GM21619 (cell line): ENCODE results near the gene CYP3A7.
"Not testable (repeated sequence)": the region's sequence is repeated elsewhere in the genome, so short reads cannot be mapped to it uniquely, and the experiment has no call there.

Experiments used
- ATAC-seq: cut with Tn5 transposase; IDR thresholded peaks from one replicate; pipeline ENCODE4 v1.9.1; 2021; ENCODE audit not compliant: unreplicated experiment

CYP3A7 gene

GRCh38 chr7:99709838-99710578 lies 25.0 kb downstream of the CYP3A7 start:
- ATAC-seq: no peak

GRCh38 chr7:99709260-99709659 lies 25.7 kb downstream of the CYP3A7 start:
- no peak for ATAC-seq

DNA sequence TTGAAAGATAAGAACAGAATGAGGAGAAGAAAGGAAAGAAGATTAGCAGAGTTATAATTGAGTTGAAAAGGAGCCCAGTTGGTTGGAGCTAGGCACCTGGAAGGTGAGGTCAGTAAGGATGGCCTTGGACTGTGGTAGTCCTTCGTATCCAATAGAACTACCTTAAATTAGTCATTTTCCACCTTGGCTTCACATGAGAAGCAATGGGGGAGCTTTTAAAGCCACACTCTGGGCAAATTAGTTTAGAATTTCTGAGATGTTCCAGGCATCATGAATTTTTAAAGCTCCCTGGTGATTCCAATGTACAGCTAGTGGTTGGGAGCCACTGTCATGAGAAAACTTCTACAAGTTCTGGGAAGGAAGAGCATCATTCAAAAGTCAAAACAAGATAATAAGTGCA lies 27.9 kb downstream of the CYP3A7 start:
- no peak for ATAC-seq

DNA sequence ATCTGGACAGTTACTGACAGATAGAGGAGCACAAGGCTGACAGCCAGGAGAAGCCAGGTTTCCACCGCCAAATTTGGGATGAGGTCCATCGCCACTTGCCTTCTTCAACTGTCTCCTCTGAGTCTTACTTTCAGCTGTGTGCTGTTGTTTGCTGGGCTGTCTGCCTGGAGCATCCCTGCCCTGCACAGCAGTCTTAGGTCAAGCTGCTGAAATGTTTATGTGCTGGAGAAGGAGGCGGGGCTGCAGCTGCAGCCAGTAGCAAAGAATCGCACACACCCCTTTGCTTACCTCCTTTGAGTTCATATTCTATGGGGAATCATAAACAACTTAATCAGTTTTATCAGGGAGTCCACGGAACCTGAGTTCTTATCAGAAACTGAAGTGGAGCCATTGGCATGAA lies 35.0 kb downstream of the CYP3A7 start:
- no peak for ATAC-seq

GRCh38 chr7:99698867-99699730 lies 35.9 kb downstream of the CYP3A7 start:
- ATAC-seq: not testable (repeated sequence)

DNA sequence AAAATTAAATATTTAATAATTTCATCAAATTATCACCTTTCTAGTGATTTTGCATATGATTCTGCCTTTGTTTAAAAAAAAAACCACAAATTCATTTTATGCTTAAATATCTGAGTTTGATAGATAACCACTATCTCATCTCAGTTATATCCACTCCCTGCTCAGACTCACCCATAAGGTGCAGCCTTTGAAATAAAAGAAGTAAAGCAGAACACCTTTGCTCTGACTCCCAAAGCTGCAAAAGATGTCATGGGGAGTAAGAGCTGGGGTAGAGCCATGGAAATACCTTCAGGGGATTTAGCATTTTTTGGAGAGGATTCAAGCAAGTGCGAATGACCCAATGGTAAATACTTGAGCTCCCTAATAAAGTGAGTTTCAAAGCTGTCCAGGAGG lies 40.1 kb downstream of the CYP3A7 start:
- no peak for ATAC-seq

DNA sequence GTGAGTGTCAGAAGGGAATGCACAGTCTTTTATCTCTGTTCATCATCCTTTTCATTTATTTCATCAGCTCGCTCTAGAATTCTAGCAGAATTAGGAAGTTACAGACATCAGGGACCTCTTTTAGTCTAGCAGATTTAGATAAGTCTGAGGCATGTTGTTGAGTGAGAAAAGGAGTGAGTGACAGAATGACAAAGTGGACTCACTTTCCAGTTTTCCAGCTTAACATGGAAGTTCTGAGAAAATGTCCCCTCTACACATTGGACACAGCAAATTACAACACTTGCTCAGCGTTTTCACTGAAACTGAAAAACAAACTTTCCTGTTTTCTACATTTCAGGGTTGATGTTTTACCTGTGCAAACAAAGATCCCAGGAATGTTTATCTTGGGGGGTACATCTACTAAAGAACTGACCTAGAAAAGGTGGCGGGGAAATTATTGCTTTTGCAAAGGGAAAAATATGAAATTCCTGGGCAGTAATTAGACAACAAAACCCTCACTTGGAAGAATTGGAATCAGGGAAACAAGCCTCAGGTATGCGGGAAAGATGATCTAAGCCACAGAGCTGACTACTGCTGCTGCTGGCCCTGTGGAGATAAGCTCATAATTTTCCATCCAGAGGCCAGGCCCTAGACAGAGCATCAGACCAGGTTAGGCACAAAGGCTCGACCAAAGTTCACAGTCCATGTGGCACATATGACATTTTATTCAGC lies 40.6 kb downstream of the CYP3A7 start:
- no peak for ATAC-seq

GRCh38 chr7:99693427-99694200 lies 41.4 kb downstream of the CYP3A7 start:
- no peak for ATAC-seq

DNA sequence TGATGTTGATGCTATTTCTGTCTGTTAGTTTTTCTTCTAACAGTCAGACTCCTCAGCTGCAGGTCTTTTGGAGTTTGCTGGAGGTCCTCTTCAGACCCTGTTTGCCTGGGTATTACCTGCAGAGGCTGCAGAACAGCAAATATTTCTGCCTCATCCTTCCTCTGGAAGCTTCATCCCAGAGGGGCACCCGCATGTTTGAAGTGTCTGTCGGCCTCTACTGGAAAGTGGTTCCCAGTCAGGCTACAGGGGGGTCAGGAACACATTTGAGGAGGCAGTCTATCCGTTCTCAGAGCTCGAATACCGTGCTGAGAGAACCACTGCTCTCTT lies 41.9 kb downstream of the CYP3A7 start:
- no peak for ATAC-seq

DNA sequence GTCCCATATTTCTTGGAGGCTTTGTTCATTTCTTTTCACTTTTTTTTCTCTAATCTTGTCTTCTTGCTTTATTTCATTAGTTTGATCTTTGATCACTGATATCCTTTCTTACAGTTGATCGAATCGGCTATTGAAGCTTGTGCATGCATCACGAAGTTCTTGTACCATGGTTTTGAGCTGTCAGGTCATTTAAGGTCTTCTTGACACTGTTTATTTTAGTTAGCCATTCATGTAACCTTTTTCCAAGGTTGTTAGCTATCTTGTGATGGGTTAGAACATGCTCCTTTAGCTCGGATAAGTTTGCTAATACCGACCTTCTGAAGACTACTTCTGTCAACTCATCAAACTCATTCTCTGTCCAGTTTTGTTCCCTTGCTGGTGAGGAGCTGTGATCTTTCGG lies 42.4 kb downstream of the CYP3A7 start:
- not testable (repeated sequence) for ATAC-seq

DNA sequence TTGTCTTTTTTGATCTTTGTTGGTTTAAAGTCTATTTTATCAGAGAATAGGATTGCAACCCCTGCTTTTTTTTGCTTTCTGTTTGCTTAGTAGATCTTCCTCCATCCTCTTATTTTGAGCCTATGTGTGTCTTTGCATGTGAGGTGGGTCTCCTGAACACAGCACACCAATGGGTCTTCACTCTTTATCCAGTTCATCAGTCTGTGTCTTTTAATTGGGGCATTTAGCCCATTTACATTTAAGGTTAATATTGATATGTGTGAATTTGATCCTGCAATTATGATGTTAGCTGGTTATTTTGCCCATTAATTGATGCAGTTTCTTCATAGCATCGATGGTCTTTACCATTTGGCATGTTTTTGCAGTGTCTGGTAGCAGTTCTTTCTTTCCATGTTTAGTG lies 43.3 kb downstream of the CYP3A7 start:
- not testable (repeated sequence) for ATAC-seq

DNA sequence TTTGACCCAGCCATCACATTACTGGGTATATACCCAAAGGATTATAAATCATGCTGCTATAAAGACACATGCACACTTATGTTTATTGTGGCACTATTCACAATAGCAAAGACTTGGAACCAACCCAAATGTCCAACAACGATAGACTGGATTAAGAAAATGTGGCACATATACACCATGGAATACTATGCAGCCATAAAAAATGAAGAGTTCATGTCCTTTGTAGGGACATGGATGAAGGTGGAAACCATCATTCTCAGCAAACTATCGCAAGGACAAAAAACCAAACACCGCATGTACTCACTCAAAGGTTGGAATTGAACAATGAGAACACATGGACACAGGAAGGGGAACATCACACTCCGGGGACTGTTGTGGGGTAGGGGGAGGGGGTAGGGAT lies 44.1 kb downstream of the CYP3A7 start:
- ATAC-seq: not testable (repeated sequence)

DNA sequence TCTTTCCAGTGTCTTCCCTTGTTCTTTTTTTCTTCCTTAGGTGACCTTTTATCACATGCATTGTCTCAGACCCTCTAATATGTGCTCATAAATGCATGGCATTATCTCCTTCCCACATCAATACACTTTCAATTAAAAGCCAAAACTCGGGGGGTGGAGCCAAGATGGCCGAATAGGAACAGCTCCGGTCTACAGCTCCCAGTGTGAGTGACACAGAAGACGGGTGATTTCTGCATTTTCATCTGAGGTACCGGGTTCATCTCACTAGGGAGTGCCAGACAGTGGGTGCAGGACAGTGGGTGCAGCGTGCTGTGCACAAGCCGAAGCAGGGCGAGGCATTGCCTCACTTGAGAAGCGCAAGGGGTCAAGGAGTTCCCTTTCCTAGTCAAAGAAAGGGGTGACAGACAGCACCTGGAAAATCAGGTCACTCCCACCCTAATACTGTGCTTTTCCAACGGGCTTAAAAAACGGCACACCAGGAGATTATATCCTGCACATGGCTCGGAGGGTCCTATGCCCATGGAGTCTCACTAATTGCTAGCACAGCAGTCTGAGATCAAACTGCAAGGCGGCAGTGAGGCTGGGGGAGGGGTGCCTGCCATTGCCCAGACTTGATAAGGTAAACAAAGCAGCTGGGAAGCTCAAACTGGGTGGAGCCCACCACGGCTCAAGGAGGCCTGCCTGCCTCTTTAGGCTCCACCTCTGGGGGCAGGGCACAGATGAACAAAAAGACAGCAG lies 49.0 kb downstream of the CYP3A7 start:
- ATAC-seq: not testable (repeated sequence)

- ATAC-seq: no peak
Observed at GRCh38 chr7:99685129-99685758, 49.8 kb downstream of the CYP3A7 start.

GRCh38 chr7:99679400-99680191 lies 55.4 kb downstream of the CYP3A7 start, which contains the start of gene CYP3A5:
Gene CYP3A5 (minus strand): TSS chr7:99679996. CDS start chr7:99679896, 100 bp downstream.
- ATAC-seq: no peak

- no peak for ATAC-seq
Observed at GRCh38 chr7:99679032-99679399, 56.0 kb downstream of the CYP3A7 start.

GRCh38 chr7:99677648-99678045 lies 57.3 kb downstream of the CYP3A7 start:
- no peak for ATAC-seq

- ATAC-seq: no peak
Observed at GRCh38 chr7:99677013-99677647, 57.9 kb downstream of the CYP3A7 start.
